HepG2 (cell line): Measurements from ENCODE around the gene STMN1. TPM values are rescaled to one million over a fixed set of nuclear protein-coding genes. Genes with fewer than 3 reads are reported as not detected.
A peak's percentile ranks its signal among the peaks of the same experiment; 100 is the strongest.

Experiments used
- CREB1 ChIP-seq, 2 experiments: fragments of 450-650 bp in 1 of 2; IDR thresholded peaks; 2 replicates each; pipeline ENCODE4 v1.6.1; 2016 to 2017; ENCODE audit warnings: control low read depth in 1 of 2, mild to moderate bottlenecking in 1 of 2, missing compliant biosample characterization in 1 of 2, missing genetic modification characterization in 1 of 2
- FOXA3 ChIP-seq: IDR thresholded peaks from 2 replicates; pipeline ENCODE4 v1.6.1; 2016; ENCODE audit warnings: missing genetic modification reagents, missing compliant biosample characterization
- FOXP1 ChIP-seq, 2 experiments: fragments of 450-650 bp in 1 of 2; IDR thresholded peaks; 2 replicates each; pipeline ENCODE4 v1.6.1; 2017 to 2018; ENCODE audit warnings: antibody characterized with exemption in 1 of 2
- GLMP ChIP-seq: sonication (generic); formaldehyde crosslinking; IDR thresholded peaks from 2 replicates; pipeline ENCODE4 v1.9.0; 2021; ENCODE audit warnings: missing genetic modification reagents, mild to moderate bottlenecking, borderline replicate concordance
- HES4 ChIP-seq: sonication (generic); formaldehyde crosslinking; IDR thresholded peaks from 2 replicates; pipeline ENCODE4 v1.9.0; 2021; ENCODE audit warnings: mild to moderate bottlenecking, missing genetic modification reagents, borderline replicate concordance
- HMG20B ChIP-seq: conservative IDR thresholded peaks from 2 replicates; pipeline ENCODE4 v1.6.1; 2016; ENCODE audit warnings: missing genetic modification reagents, missing compliant biosample characterization
- HNF1A ChIP-seq, 2 experiments: sonication (generic) in 1 of 2; formaldehyde crosslinking in 1 of 2; IDR thresholded peaks; 2 replicates each; pipeline versions ENCODE4 v1.4.0 to v1.6.1; 2016 to 2020; ENCODE audit warnings: borderline replicate concordance in 1 of 2, low read depth in 1 of 2, mild to moderate bottlenecking in 1 of 2, missing genetic modification reagents in 1 of 2
- IRF2 ChIP-seq: IDR thresholded peaks from 2 replicates; pipeline ENCODE4 v1.6.1; 2018; ENCODE audit warnings: missing genetic modification reagents, missing compliant biosample characterization
- JARID2 ChIP-seq: sonication (generic); formaldehyde crosslinking; IDR thresholded peaks from 2 replicates; pipeline ENCODE4 v1.8.1; 2023; ENCODE audit warnings: missing genetic modification reagents, inconsistent platforms; ENCODE audit not compliant: insufficient replicate concordance
- NFIB ChIP-seq: sonication (generic); formaldehyde crosslinking; IDR thresholded peaks from 2 replicates; pipeline ENCODE4 v1.9.0; 2021; ENCODE audit warnings: missing genetic modification reagents, mild to moderate bottlenecking, borderline replicate concordance
- NFIC ChIP-seq: IDR thresholded peaks from 2 replicates; pipeline ENCODE4 v1.6.1; 2012; ENCODE audit warnings: mild to moderate bottlenecking, low read length, inconsistent platforms
- RFXAP ChIP-seq: sonication (generic); formaldehyde crosslinking; IDR thresholded peaks from 2 replicates; pipeline ENCODE4 v1.4.0; 2020; ENCODE audit warnings: missing genetic modification reagents, borderline replicate concordance
- SIN3A ChIP-seq: IDR thresholded peaks from 2 replicates; pipeline ENCODE4 v1.6.1; 2011; ENCODE audit warnings: low read depth, mild to moderate bottlenecking, control low read depth, low read length, borderline replicate concordance
- SIN3B ChIP-seq: fragments of 150-350 bp; IDR thresholded peaks from 2 replicates; pipeline ENCODE4 v1.6.1; 2014; ENCODE audit warnings: low read length
- ZFP91 ChIP-seq: sonication (generic); formaldehyde crosslinking; IDR thresholded peaks from 2 replicates; pipeline ENCODE4 v1.9.0; 2022; ENCODE audit warnings: missing genetic modification reagents, mild to moderate bottlenecking, borderline replicate concordance
- ZNF264 ChIP-seq: sonication (generic); formaldehyde crosslinking; IDR thresholded peaks from 2 replicates; pipeline ENCODE4 v1.4.0; 2020; ENCODE audit warnings: missing genetic modification reagents
- ZNF276 ChIP-seq: sonication (generic); formaldehyde crosslinking; IDR thresholded peaks from 2 replicates; pipeline ENCODE4 v1.4.0; 2020; ENCODE audit warnings: mild to moderate bottlenecking, low read depth, missing genetic modification reagents
- ZNF879 ChIP-seq: sonication (generic); formaldehyde crosslinking; IDR thresholded peaks from 2 replicates; pipeline ENCODE4 v1.8.1; 2023; ENCODE audit warnings: missing genetic modification reagents
- polyA plus RNA-seq, 8 experiments: library from polyadenylated mRNA; depleted of rRNA in 3 of 8; stranded (reverse) in 7 of 8; unstranded in 1 of 8; fragments of >200 nt; fragmentation: Illumina TruSeq in 4 of 8; extraction: Trizol in 4 of 8; gene quantifications; 2 replicates each; pipeline versions ENCODE4 v1.2.1 to v1.2.3, GENCODE V29; 2011 to 2016; ENCODE audit warnings: low read depth in 4 of 8, missing spikeins in 1 of 8, mixed read lengths in 1 of 8; ENCODE audit not compliant: insufficient read depth in 1 of 8
- total RNA-seq, 5 experiments: library from RNA; depleted of rRNA; stranded (reverse); fragments of >200 nt; fragmentation: Illumina TruSeq; extraction: Trizol; gene quantifications; 2 replicates each; pipeline ENCODE4 v1.2.3, GENCODE V29; 2016; ENCODE audit warnings: low read depth in 1 of 5

STMN1 gene
- total and polyA plus RNA-seq, 2 of the 13 experiments (the other 11 are each of a cell fraction or from before 2014, with no cell fraction given), result 45.9 to 409 TPM

GRCh38 chr1:25861316-25862286 is 44.6 kb downstream of the STMN1 start (continued):
- TF ChIP-seq ZNF276, result no peak
- peak; percentile 29; the same call in 1 of the 2 replicates for TF ChIP-seq IRF2
- TF ChIP-seq ZFP91, result peak; percentile 59; the same call in 1 of the 2 replicates
- TF ChIP-seq FOXP1 (IDR thresholded peaks at IDR 0.05), result no peak
- TF ChIP-seq FOXP1 (CRISPR knock-in tag; IDR thresholded peaks at IDR 0.05), result peak; percentile 44
- peak; percentile 36 for TF ChIP-seq HNF1A (IDR thresholded peaks at IDR 0.05; ENCODE audit: low read depth)
- TF ChIP-seq HNF1A (CRISPR knock-in tag; IDR thresholded peaks at IDR 0.05; ENCODE audit: borderline replicate concordance), result peak; percentile 25; the same call in 1 of the 2 replicates
- no peak for TF ChIP-seq SIN3B
- TF ChIP-seq HES4 (CRISPR knock-in tag), result no peak
- 0 out of 2 replicates have a peak, but pooled peaks have one; percentile 28 for TF ChIP-seq RFXAP
- no peak for TF ChIP-seq JARID2 (CRISPR knock-in tag)
- peak; percentile 55; the same call in 1 of the 2 replicates for TF ChIP-seq NFIC
- 0 out of 2 replicates have a peak, but pooled peaks have one; percentile 30 for TF ChIP-seq FOXA3 (CRISPR knock-in tag)
- no peak for TF ChIP-seq CREB1 (IDR thresholded peaks at IDR 0.05)
- TF ChIP-seq CREB1 (CRISPR knock-in tag; IDR thresholded peaks at IDR 0.05), result peak; percentile 38; the same call in 1 of the 2 replicates
- TF ChIP-seq SIN3A, result no peak
- no peak for TF ChIP-seq NFIB
- no peak for TF ChIP-seq ZNF879 (CRISPR knock-in tag)
- TF ChIP-seq GLMP (CRISPR knock-in tag), result no peak
- peak; percentile 5; the same call in 1 of the 2 replicates for TF ChIP-seq HMG20B (CRISPR knock-in tag)
- TF ChIP-seq ZNF264 (CRISPR knock-in tag), result no peak
